IMR-90 (cell line): ENCODE measurements around the gene PCDHGA10.

ENCODE experiments used
- CEBPB ChIP-seq: IDR thresholded peaks from 2 replicates; pipeline ENCODE4 v1.6.1; 2012; ENCODE audit warnings: low read depth, low read length, improper control_type of control experiment
- CTCF ChIP-seq: conservative IDR thresholded peaks from 2 replicates; pipeline ENCODE4 v1.5.1; 2012; ENCODE audit warnings: mild to moderate bottlenecking, low read depth, low read length, improper control_type of control experiment
- ELK1 ChIP-seq: fragments of 150-350 bp; IDR thresholded peaks from 2 replicates; pipeline ENCODE4 v1.6.1; 2016; ENCODE audit warnings: low read depth, mild to moderate bottlenecking, low read length, moderate library complexity, borderline replicate concordance
- FOS ChIP-seq: fragments of 150-350 bp; IDR thresholded peaks from 2 replicates; pipeline ENCODE4 v1.6.1; 2016; ENCODE audit warnings: low read depth, low read length
- NFE2L2 ChIP-seq: fragments of 150-350 bp; IDR thresholded peaks from 2 replicates; pipeline ENCODE4 v1.6.1; 2016; ENCODE audit warnings: low read depth, mild to moderate bottlenecking, low read length
- POLR2A ChIP-seq: IDR thresholded peaks from 2 replicates; pipeline ENCODE4 v1.6.1; 2012; ENCODE audit warnings: mild to moderate bottlenecking, low read depth, low read length
- RAD21 ChIP-seq: IDR thresholded peaks from 2 replicates; pipeline ENCODE4 v1.6.1; 2012; ENCODE audit warnings: low read length, improper control_type of control experiment
- RCOR1 ChIP-seq: IDR thresholded peaks from 2 replicates; pipeline ENCODE4 v1.6.1; 2012; ENCODE audit warnings: mild to moderate bottlenecking, low read length, improper control_type of control experiment; ENCODE audit not compliant: insufficient replicate concordance

- no peak for TF ChIP-seq POLR2A
- no peak for TF ChIP-seq CTCF
- no peak for TF ChIP-seq CEBPB
- TF ChIP-seq NFE2L2, result no peak
- TF ChIP-seq RCOR1, result no peak
- no peak for TF ChIP-seq FOS
- TF ChIP-seq ELK1, result no peak
- no peak for TF ChIP-seq RAD21
Observed at GRCh38 chr5:141431286-141431685, 18.5 kb downstream of the PCDHGA10 start.
